HL-60/S4 (cell line): ENCODE data around the gene KCNJ1.

Experiments used
- in situ Hi-C: fragments of 300-500 bp; cut with MboI; formaldehyde crosslinking; loops from 2 replicates; pipeline ENCODE4 v1.14.3; 2022; ENCODE audit warnings: low sequenced_read_pairs

The KCNJ1 gene

DNA sequence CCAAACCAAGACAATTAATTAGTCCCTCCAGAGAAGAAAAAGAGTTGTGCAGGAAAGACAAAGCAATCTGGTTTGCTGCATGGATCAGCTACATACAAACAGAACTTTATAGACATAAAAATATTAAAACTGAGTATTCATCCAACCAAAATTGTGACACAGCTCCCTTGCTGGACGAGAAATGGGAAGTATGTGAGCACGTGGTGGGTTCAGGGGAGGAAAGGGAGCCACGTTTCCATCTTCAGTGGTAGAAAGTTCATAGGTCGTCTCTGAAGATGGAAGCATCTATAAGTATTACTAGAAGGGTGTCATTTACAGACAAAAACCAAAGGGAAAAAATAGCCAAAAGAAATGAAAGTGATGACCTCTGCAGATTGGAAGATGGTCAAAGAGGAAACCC, 17.0 kb upstream of the KCNJ1 start:
- in situ Hi-C loops, result no loop called here

GRCh38 chr11:128882451-128882850, 15.4 kb upstream of the KCNJ1 start:
- in situ Hi-C loops, result no loop called here

DNA sequence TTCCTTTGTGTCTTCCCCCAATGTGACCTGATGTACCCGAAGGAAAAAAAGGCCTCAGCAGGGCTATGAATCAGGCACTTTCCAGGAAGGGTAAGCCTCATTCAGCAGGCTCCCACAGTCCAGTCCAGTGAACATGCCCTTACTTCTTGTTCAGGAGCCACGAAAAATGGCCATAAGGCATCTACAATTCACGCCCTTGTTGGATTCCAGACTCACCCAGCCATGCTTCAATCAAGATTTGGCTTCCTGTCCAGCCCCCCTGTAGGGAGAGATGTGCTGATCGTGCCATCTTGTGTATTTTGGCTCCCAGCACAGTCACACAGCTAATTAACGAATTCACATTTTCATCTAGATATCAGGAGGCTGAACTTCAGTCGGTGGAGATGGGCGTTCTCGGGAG, 14.1 kb upstream of the KCNJ1 start:
- in situ Hi-C loops, result no loop called here

DNA sequence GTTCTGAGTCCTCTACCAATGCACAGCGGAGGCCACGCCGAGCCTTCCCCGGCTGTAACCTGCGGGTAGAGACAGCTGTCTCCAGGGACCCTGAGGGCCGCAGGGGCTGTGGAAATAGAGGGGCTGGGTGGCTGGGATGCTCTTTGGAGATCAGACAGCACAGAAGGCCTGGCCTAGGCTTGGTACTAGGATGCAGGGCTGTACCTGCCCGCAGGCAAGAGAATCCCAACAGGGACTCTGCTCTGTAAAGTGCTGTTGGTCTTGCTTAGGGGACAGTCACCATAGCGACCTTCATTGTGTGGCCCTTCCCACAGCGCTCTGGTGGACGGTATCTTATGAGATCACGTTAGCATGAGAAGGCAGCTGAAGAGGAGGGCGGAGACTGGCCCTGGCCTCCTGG, 12.7 kb upstream of the KCNJ1 start:
- in situ Hi-C loops, result no loop called here

DNA sequence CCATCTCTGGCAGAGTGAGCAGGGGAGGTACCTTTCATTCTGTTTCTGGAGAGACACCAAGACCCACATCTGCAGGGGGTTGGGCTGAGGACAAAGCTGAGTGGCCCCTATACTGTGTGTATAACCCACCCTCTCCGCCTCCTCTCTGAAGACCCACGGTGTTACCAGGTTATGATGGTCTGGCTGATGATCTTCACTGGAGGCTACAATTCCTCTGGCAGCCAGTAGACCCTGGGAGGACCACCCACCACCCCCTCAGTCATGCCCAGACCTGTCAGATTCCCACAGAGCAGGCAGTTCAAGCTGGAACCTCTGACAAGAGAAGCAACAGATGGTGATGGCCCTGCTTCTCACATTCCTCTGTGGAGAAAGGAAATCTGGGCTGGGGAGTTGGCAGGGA, 11.4 kb upstream of the KCNJ1 start:
- in situ Hi-C loops, result no loop called here

GRCh38 chr11:128877726-128878125, 10.6 kb upstream of the KCNJ1 start:
- in situ Hi-C loops, result no loop called here

DNA sequence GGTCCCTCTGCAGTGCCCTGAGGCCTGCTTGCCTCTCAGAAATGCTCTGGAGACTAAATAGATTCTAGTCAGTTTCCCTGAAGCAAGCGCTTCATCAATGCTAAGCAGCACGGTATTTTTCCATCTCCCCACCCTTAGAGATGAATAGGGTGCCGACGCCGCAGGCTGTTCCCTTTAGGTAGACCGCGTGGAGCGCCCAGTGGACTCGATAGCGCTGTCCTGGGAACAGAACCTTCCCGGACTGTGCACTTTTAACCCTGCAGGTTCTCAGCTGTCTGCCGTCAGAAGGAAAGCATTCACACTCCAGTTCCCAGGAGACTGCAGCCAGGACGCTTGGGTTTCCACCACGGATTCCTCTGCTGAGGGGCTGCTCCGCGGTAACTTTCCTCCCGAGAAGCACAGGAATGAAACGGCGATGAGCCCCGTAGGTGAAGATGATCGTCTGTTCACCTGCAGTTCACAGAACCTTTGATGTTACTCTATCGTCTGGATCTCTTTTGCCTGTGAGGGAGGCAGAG, 9.1 kb upstream of the KCNJ1 start:
- in situ Hi-C loops, result no loop called here

- in situ Hi-C loops, result no loop called here
Observed at GRCh38 chr11:128874427-128874826, 7.3 kb upstream of the KCNJ1 start.

GRCh38 chr11:128872594-128872993, 5.5 kb upstream of the KCNJ1 start:
- in situ Hi-C loops, result no loop called here

GRCh38 chr11:128872094-128872493, 5.0 kb upstream of the KCNJ1 start:
- in situ Hi-C loops, result no loop called here

DNA sequence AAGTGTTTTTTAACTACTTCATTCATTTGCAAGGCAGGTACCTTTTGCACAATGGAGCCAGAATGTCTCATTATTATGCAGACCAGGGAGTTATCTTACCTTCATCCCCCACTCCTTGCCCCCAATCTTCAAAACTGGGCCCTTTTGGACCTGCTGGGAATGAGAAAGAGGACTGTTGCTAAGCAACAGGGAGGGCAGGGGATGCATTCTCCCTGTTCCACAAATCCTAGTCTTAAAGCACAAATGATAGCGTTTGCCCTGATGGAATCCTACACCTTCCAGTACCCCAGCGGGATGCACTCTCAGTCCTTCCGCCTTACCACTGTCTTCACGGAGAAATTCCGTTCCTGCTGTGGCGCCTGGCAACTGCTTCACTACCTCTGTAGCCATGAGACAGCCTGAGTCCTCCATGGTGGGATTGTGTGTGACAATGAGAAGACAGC, 4.1 kb upstream of the KCNJ1 start:
- in situ Hi-C loops, result no loop called here

GRCh38 chr11:128868841-128869671, 2.0 kb upstream of the KCNJ1 start:
- in situ Hi-C loops, result no loop called here

DNA sequence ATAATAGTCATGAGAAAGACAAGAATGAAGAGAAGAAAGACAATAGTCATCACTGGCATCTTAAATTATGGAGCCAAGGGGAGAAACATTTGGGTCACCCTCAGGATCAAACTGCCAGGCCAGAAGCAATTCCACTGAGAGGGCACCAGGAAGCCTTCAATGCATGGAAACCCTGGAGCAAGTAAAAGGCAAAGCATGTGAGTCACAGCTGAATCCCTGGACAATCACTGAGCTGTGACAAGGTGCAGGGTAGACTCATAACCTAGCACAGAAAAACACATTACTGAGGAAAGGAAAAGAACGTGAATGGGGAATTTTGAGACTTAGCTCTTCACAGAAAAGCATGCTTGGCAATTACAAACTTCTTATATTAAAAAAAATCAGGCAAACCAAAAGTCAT, 1.6 kb downstream of the KCNJ1 start:
- in situ Hi-C loops, result no loop called here

DNA sequence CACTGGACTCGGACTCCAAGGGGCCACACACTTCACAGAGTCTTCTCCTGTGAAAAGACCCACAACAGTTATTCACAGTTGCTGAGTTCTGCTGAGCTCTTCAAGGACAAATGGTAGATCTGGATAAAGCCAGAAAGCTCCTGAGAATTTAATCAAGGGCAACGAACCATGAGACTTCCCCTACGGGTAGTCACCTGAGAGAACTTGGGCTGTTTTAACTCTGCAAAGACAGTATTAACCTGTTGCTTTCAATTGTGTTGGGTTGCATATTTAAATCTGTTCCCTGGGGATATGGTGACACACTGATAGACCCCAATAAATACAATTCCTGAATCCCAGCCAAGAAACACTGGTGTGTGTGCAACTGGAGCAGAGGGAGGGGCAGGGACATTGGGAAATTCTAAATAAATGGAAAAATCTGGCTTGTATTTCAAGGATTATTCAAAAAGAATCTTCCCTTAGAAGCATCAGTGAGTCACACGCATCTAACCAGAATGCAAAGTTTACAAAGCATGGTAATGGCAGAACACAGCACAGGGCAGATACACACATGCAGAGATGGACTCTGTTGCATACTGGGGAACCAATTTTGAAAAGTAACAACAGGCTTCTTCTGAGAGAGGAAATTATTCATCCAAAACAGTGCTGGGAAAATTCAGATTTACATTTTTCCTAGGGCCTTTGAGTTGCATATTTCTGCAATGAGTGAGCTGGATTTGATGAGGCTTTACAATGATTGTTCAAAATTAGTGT, 4.0 kb downstream of the KCNJ1 start:
- in situ Hi-C loops, result no loop called here

GRCh38 chr11:128862406-128862805, 4.7 kb downstream of the KCNJ1 start:
- in situ Hi-C loops, result no loop called here

DNA sequence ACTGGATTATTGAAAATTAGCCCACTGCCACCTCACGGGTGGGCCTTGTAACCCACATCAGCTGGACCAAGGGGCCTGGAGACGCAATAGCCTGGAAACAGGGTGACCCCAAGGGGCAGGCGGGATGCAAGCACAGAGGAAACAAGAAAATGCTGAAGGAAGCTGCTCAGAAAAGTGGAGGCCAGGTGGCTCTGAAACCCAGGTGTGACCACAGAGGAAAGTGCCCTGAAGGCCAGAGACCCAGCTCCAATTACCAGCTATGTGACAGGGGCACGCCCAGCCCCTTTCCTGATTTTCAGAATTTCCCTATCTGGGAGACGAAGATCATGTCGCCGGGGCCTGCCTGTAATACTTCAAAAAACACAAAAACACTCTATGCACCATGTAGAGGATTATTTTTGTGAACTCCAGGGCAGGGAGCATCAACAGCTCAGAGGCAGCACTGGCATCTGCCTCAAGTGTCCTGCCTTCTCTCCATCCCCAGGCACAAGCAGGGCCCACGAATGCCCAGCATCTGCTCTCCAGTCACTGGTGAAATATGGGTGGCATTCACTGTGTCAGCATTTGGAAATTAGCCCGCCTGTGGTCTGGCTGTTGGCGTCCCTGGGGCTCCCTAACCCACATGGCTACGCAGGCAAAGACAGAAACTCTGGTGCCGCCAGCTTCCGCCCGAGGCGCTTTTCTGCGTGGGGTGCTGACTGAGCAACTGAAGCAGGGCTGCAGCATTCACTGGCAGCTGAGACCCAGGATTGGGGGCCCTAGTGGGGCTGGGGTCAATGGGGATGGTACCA, 6.3 kb downstream of the KCNJ1 start:
- in situ Hi-C loops, result no loop called here

- in situ Hi-C loops, result loop anchor here (10.0 kb wide), 1 partner anchor 685 kb away; no protein-coding TSS in a partner anchor
Observed at GRCh38 chr11:128859563-128860441, 7.3 kb downstream of the KCNJ1 start.

DNA sequence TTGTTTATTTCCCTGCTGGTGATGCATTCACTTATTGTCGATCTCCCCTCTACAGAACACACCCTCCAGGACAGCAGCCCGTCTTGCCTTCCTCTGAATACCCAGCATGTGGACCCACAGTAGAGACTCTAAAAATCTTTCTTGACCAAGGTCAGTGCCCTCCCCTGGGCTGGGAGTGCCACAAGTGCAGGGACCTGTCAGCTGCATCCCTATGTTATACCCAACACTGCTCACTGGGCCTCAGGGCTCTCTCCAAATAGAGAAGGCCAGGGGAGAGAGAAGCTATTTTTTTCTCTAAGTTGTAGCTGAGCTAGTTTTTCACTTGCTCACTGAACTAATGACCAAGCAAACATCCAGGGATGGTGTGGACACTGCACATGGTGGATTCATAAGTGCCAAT, 9.8 kb downstream of the KCNJ1 start:
- in situ Hi-C loops, result loop anchor here (10.0 kb wide), 1 partner anchor 683 kb away; no protein-coding TSS in a partner anchor

- in situ Hi-C loops, result loop anchor here (10.0 kb wide), 1 partner anchor 681 kb away; no protein-coding TSS in a partner anchor
Observed at GRCh38 chr11:128856241-128856640, 10.9 kb downstream of the KCNJ1 start.

DNA sequence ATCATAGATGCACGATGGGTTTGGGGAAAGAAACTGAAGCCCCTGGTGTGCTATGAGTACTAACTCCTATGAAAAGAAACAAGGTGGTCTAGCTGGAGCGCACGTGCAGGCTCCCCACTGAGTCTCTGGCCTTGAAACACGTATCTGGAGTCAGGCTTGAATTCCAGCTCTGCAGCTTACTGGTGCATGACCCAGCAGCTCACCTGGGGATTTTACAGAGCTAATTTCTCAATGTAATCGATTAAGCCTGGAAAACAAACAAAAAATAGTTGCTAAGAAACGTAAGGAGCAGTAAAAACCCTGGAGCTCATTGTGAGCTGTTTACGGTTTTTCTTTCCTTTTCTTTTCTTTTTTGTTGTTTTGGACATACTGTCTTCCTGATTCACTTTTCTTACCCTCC, 12.3 kb downstream of the KCNJ1 start:
- in situ Hi-C loops, result loop anchor here (10.0 kb wide), 1 partner anchor 680 kb away; no protein-coding TSS in a partner anchor
